K562 (cell line): ENCODE results near the gene SPEG. TPM values are rescaled to one million over a fixed set of nuclear protein-coding genes. Genes with fewer than 3 reads are reported as not detected.

Experiments
- ARID1B ChIP-seq: fragments of 450-650 bp; IDR thresholded peaks from 2 replicates; pipeline ENCODE4 v1.6.1; 2016; ENCODE audit warnings: antibody characterized with exemption, mild to moderate bottlenecking, inconsistent platforms
- BCLAF1 ChIP-seq, 2 experiments: fragments of 450-650 bp in 1 of 2; IDR thresholded peaks; 2 replicates each; pipeline ENCODE4 v1.6.1; 2011 to 2017; ENCODE audit warnings: low read depth in 2 of 2, antibody characterized with exemption in 1 of 2, borderline replicate concordance in 1 of 2, low read length in 1 of 2, mild to moderate bottlenecking in 1 of 2, mixed read lengths in 1 of 2; ENCODE audit not compliant: control insufficient read depth in 1 of 2
- CEBPG ChIP-seq, 3 experiments: fragments of 200-800 bp in 1 of 3; sonication (Bioruptor generic) in 1 of 3; sonication (generic) in 1 of 3; formaldehyde crosslinking in 1 of 3; IDR thresholded peaks in 2 of 3; conservative IDR thresholded peaks in 1 of 3; 2 replicates each; pipeline versions ENCODE4 v1.6.1 to v1.8.0; 2016 to 2022; ENCODE audit warnings: missing compliant biosample characterization in 2 of 3, missing genetic modification characterization in 2 of 3, mild to moderate bottlenecking in 1 of 3, missing genetic modification reagents in 1 of 3
- CREB3L1 ChIP-seq: fragments of 450-650 bp; IDR thresholded peaks from 2 replicates; pipeline ENCODE4 v1.6.1; 2014; ENCODE audit warnings: low read depth, mild to moderate bottlenecking, moderate library complexity, borderline replicate concordance
- DEAF1 ChIP-seq: fragments of 450-650 bp; formaldehyde crosslinking; IDR thresholded peaks from 2 replicates; pipeline ENCODE4 v1.4.0; 2020; ENCODE audit warnings: mild to moderate bottlenecking, moderate library complexity
- FIP1L1 ChIP-seq: fragments of 200-400 bp; formaldehyde crosslinking; IDR thresholded peaks from 2 replicates; pipeline ENCODE4 v1.6.1; 2018; ENCODE audit warnings: mild to moderate bottlenecking, low read depth, low read length; ENCODE audit not compliant: poor library complexity, severe bottlenecking
- GABPB1 ChIP-seq: sonication (generic); formaldehyde crosslinking; IDR thresholded peaks from 2 replicates; pipeline ENCODE4 v1.8.0; 2022; ENCODE audit warnings: mild to moderate bottlenecking, missing genetic modification reagents
- L3MBTL2 ChIP-seq: fragments of 450-650 bp; IDR thresholded peaks from 2 replicates; pipeline ENCODE4 v1.6.1; 2016; ENCODE audit warnings: mild to moderate bottlenecking, moderate library complexity
- MTA3 ChIP-seq: fragments of 450-650 bp; formaldehyde crosslinking; IDR thresholded peaks from 2 replicates; pipeline ENCODE4 v1.6.1; 2017; ENCODE audit warnings: mild to moderate bottlenecking, borderline replicate concordance
- NCOA1 ChIP-seq: fragments of 450-650 bp; IDR thresholded peaks from 2 replicates; pipeline ENCODE4 v1.6.1; 2016; ENCODE audit warnings: low read depth
- NONO ChIP-seq, 2 experiments: fragments of 200-400 bp in 1 of 2; fragments of 450-650 bp in 1 of 2; formaldehyde crosslinking in 1 of 2; IDR thresholded peaks; 2 replicates each; pipeline ENCODE4 v1.6.1; 2017; ENCODE audit warnings: low read depth in 2 of 2, mild to moderate bottlenecking in 2 of 2, moderate library complexity in 2 of 2, low read length in 1 of 2
- NR2C2 ChIP-seq, 2 experiments: fragments of 200-800 bp in 1 of 2; sonication (Bioruptor generic) in 1 of 2; sonication (generic) in 1 of 2; formaldehyde crosslinking in 1 of 2; IDR thresholded peaks; 2 replicates each; pipeline versions ENCODE4 v1.6.1 to v1.8.0; 2016 to 2022; ENCODE audit warnings: mild to moderate bottlenecking in 1 of 2, missing compliant biosample characterization in 1 of 2, missing genetic modification characterization in 1 of 2, missing genetic modification reagents in 1 of 2
- SIN3B ChIP-seq: fragments of 450-650 bp; IDR thresholded peaks from 2 replicates; pipeline ENCODE4 v1.6.1; 2017; ENCODE audit warnings: low read depth, mild to moderate bottlenecking, moderate library complexity
- TBL1XR1 ChIP-seq, 2 experiments: IDR thresholded peaks; 2 replicates each; pipeline ENCODE4 v1.6.1; 2012; ENCODE audit warnings: improper control_type of control experiment in 2 of 2, low read length in 2 of 2, mild to moderate bottlenecking in 1 of 2
- TFAM ChIP-seq: fragments of 250-450 bp; sonication (Bioruptor Pico); conservative IDR thresholded peaks from 2 replicates; pipeline ENCODE4 v1.5.0; 2021; ENCODE audit warnings: mild to moderate bottlenecking, moderate library complexity
- ZC3H11A ChIP-seq: IDR thresholded peaks from 2 replicates; pipeline ENCODE4 v1.6.1; 2012; ENCODE audit warnings: low read depth, low read length, improper control_type of control experiment
- ZNF143 ChIP-seq: sonication (generic); formaldehyde crosslinking; IDR thresholded peaks from 2 replicates; pipeline ENCODE4 v1.9.0; 2022; ENCODE audit warnings: mild to moderate bottlenecking, missing genetic modification reagents
- ZNF639 ChIP-seq, 2 experiments: fragments of 200-800 bp in 1 of 2; sonication (Bioruptor generic) in 1 of 2; sonication (generic) in 1 of 2; formaldehyde crosslinking in 1 of 2; IDR thresholded peaks in 1 of 2; conservative IDR thresholded peaks in 1 of 2; 2 replicates each; pipeline versions ENCODE4 v1.5.0 to v1.6.1; 2016 to 2020; ENCODE audit warnings: missing compliant biosample characterization in 1 of 2, missing genetic modification characterization in 1 of 2, missing genetic modification reagents in 1 of 2
- polyA plus RNA-seq, 8 experiments: library from polyadenylated mRNA; depleted of rRNA in 4 of 8; stranded (reverse) in 5 of 8; unstranded in 3 of 8; fragments of >200 nt; fragmentation: Nextera tagmentation in 2 of 8; fragmentation: Illumina TruSeq in 1 of 8; extraction: Ambion mirVana in 2 of 8; extraction: Trizol in 1 of 8; gene quantifications; 2 replicates each; pipeline versions ENCODE4 v1.2.1 to v1.2.3, GENCODE V29; 2011 to 2014; ENCODE audit warnings: inconsistent platforms in 1 of 8, missing spikeins in 1 of 8
- total RNA-seq, 7 experiments: library from RNA; depleted of rRNA in 6 of 7; stranded (reverse); fragments of >200 nt in 6 of 7; fragmentation: Illumina TruSeq in 2 of 7; extraction: Trizol in 2 of 7; gene quantifications; 2 replicates each; pipeline versions ENCODE4 v1.2.1 to v1.2.3, GENCODE V29; 2011 to 2021; ENCODE audit warnings: low replicate concordance in 1 of 7

Gene SPEG
- total and polyA plus RNA-seq, 9 of the 15 experiments (the other 6 are each of a cell fraction or from before 2014, with no cell fraction given) = 0.49 to 8.7 (median 3.0) TPM

GRCh38 chr2:219541611-219542180 lies 107.1 kb downstream of the SPEG start (continued):
- TF ChIP-seq ZNF639 (CRISPR knock-in tag; conservative IDR thresholded peaks at IDR 0.05 in 1 of 2, IDR thresholded peaks at IDR 0.05 in 1 of 2) (no peak), ARID1B (peak; percentile 44), NCOA1 (peak; percentile 26; the same call in 1 of the 2 replicates), MTA3 (peak; percentile 88; the same call in 1 of the 2 replicates), TBL1XR1 (IDR thresholded peaks at IDR 0.05; ENCODE audit: low read length in 2 of 2) (no peak), SIN3B (peak; percentile 73; the same call in 1 of the 2 replicates), GABPB1 (CRISPR knock-in tag) (peak; percentile 60; the same call in 1 of the 2 replicates), L3MBTL2 (peak; percentile 80; the same call in 1 of the 2 replicates), FIP1L1 (peak; percentile 92), BCLAF1 (IDR thresholded peaks at IDR 0.05; ENCODE audit: borderline replicate concordance in 1 of 2, control insufficient read depth in 1 of 2, low read depth in 2 of 2, low read length in 1 of 2) (no peak), ZC3H11A (no peak), NR2C2 (CRISPR knock-in tag; IDR thresholded peaks at IDR 0.05) (peak; percentile 50; the same call in 1 of the 2 replicates), NR2C2 (tag; IDR thresholded peaks at IDR 0.05) (no peak), TFAM (CRISPR knock-in tag) (no peak), CREB3L1 (peak; percentile 75; the same call in 1 of the 2 replicates), DEAF1 (peak; percentile 46), NONO (IDR thresholded peaks at IDR 0.05; ENCODE audit: low read depth in 2 of 2, low read length in 1 of 2) (no peak), ZNF143 (CRISPR knock-in tag) (0 out of 2 replicates have a peak, but pooled peaks have one; percentile 28), CEBPG (CRISPR knock-in tag; IDR thresholded peaks at IDR 0.05) (peak; percentile 7; the same call in 1 of the 2 replicates), CEBPG (tag; conservative IDR thresholded peaks at IDR 0.05 in 1 of 2, IDR thresholded peaks at IDR 0.05 in 1 of 2) (no peak)
